ENCODE measurements around the gene RAB37. TPM values are rescaled to one million over a fixed set of nuclear protein-coding genes. Genes with fewer than 3 reads are reported as not detected.

Gene RAB37
- total and polyA plus RNA-seq, 2 of the 8 experiments (the other 6 are each of a cell fraction or from before 2014, with no cell fraction given), result 5.5 to 6.1 TPM

GRCh38 chr17:74764751-74765286 is 27.8 kb downstream of the RAB37 start:
- DNase-seq (ENCODE audit: low read depth in 1 of 2, low spot score in 2 of 2) (no peak), FAIRE-seq (no peak)
- H2BK5ac ChIP-seq (ENCODE audit: low read depth, low read length), result no peak overlapping the region
- TF ChIP-seq NANOG (IDR thresholded peaks at IDR 0.05; ENCODE audit: insufficient read depth, low read depth, low read length, poor library complexity, severe bottlenecking) (no peak), POLR2A (IDR thresholded peaks at IDR 0.05; ENCODE audit: control extremely low read depth in 1 of 2, low read depth in 2 of 2, low read length in 2 of 2) (no peak), EP300 (IDR thresholded peaks at IDR 0.05; ENCODE audit: borderline replicate concordance in 1 of 2, low read depth in 2 of 2, low read length in 2 of 2) (no peak), ATF3 (IDR thresholded peaks at IDR 0.05; ENCODE audit: insufficient read depth, low read depth, low read length) (no peak), KDM1A (IDR thresholded peaks at IDR 0.05; ENCODE audit: borderline replicate concordance, low read length) (no peak), EGR1 (IDR thresholded peaks at IDR 0.05; ENCODE audit: borderline replicate concordance, low read depth, low read length) (no peak), POU5F1 (IDR thresholded peaks at IDR 0.05; ENCODE audit: low read depth, low read length) (no peak), POLR2AphosphoS5 (IDR thresholded peaks at IDR 0.05; ENCODE audit: low read depth, low read length) (no peak), SUZ12 (IDR thresholded peaks at IDR 0.05; ENCODE audit: low read length) (no peak)
- H3K56ac ChIP-seq (replicated peaks; ENCODE audit: insufficient read length, low read depth, low read length), result no peak overlapping the region
- no peak overlapping the region for H3K23ac ChIP-seq (ENCODE audit: insufficient read length)
- ChIA-PET CTCF (ENCODE audit: partially characterized antibody) (interaction anchor here (0.5 to 13.0 kb wide), 6 partner anchors 12 to 86 kb away, joined by 3 to 170 read pairs (median 4); no protein-coding TSS in a partner anchor), POLR2A (ENCODE audit: partially characterized antibody) (interaction anchor here (1.7 to 6.5 kb wide), 3 partner anchors 9 to 19 kb away, joined by 7 to 70 read pairs (median 8); no protein-coding TSS in a partner anchor)
- H4K91ac ChIP-seq (replicated peaks; ENCODE audit: insufficient read length, low read length), result no peak overlapping the region
- 88% methylated on average over 4 of the region's 4 CpGs; no CpG with 5 or more reads in 1 of the 2 experiments for WGBS, 2 experiments (ENCODE audit: extremely low coverage in 1 of 2, insufficient coverage in 1 of 2, insufficient read length in 1 of 2, insufficient replicate concordance in 2 of 2, low coverage in 1 of 2, low lambda C conversion rate in 2 of 2, missing lambda C conversion rate in 1 of 2)
- no peak overlapping the region for H2BK15ac ChIP-seq (ENCODE audit: low read length)
- H3K36me3 ChIP-seq (ENCODE audit: control insufficient read depth in 2 of 4, insufficient read depth in 4 of 4, low read length in 3 of 4), result peaks cover 0 to 18% (median under 1%) of the 10 kb centered on the region in 4 experiments; a peak in 4 of 8 replicates
- H3K14ac ChIP-seq (ENCODE audit: insufficient read length), result no peak overlapping the region
- peaks cover 2 to 9% of the 10 kb centered on the region in 2 experiments for H4K20me1 ChIP-seq (replicated peaks in 1 of 2; ENCODE audit: control insufficient read depth in 1 of 2, insufficient read depth in 2 of 2, low read length in 2 of 2)
- H2BK20ac ChIP-seq (ENCODE audit: low read length), result no peak overlapping the region
- no peak overlapping the region; a peak in 1 of 4 replicates for H3K4me2 ChIP-seq (ENCODE audit: insufficient read depth in 1 of 2, low read depth in 2 of 2, low read length in 2 of 2)
- H3K27ac ChIP-seq (ENCODE audit: low read depth, low read length), result no peak overlapping the region; the same call in 1 of the 2 replicates
- H2AK5ac ChIP-seq (ENCODE audit: low read depth, low read length), result peak overlapping the region; percentile 11; the same call in 1 of the 2 replicates
- no peak overlapping the region for H3K4ac ChIP-seq (replicated peaks; ENCODE audit: insufficient read length, low read depth, low read length)
- H3K79me1 ChIP-seq (ENCODE audit: low read depth, low read length), result peaks cover 16% of the 10 kb centered on the region
- H3K18ac ChIP-seq (ENCODE audit: extremely low read depth, low read length), result no peak overlapping the region
- H3K4me3 ChIP-seq (ENCODE audit: extremely low read depth in 1 of 4, insufficient read depth in 2 of 4, low read depth in 3 of 4, low read length in 4 of 4), result no peak overlapping the region
- peaks cover 10 to 44% (median 28%) of the 10 kb centered on the region in 4 experiments for H3K4me1 ChIP-seq (replicated peaks in 1 of 4; ENCODE audit: control insufficient read depth in 3 of 4, insufficient read depth in 4 of 4, low read length in 3 of 4)
- no peaks in the 10 kb centered on the region for H3K23me2 ChIP-seq (ENCODE audit: low read depth, low read length)
- no peak overlapping the region for H2BK120ac ChIP-seq (replicated peaks; ENCODE audit: low read depth, low read length)
- no peak overlapping the region for H3K9ac ChIP-seq (replicated peaks in 1 of 4; ENCODE audit: extremely low read depth in 1 of 4, low read depth in 3 of 4, low read length in 3 of 4)
- H2AFZ ChIP-seq (ENCODE audit: low read length), result no peak overlapping the region
- H4K8ac ChIP-seq (ENCODE audit: extremely low read depth, insufficient read depth, low read length), result no peak overlapping the region
- no peaks in the 10 kb centered on the region for H3K9me3 ChIP-seq (ENCODE audit: insufficient read depth in 2 of 2, low read depth in 1 of 2, low read length in 1 of 2)
- no peak overlapping the region for H4K5ac ChIP-seq (ENCODE audit: insufficient read length, low read depth, low read length)
- peaks cover 0 to 23% of the 10 kb centered on the region in 2 experiments; a peak in 1 of 4 replicates for H3K79me2 ChIP-seq (ENCODE audit: control insufficient read depth in 1 of 2, insufficient read depth in 2 of 2, low read length in 2 of 2)
- no peak overlapping the region for H2BK12ac ChIP-seq (ENCODE audit: low read depth, low read length)
- H3K27me3 ChIP-seq (replicated peaks in 1 of 4; ENCODE audit: control insufficient read depth in 3 of 4, extremely low read depth in 1 of 4, insufficient read depth in 3 of 4, low read length in 3 of 4), result no peaks in the 10 kb centered on the region

Data from H1 (cell line).